Fibroblast of lung (primary cell): Measurements from ENCODE around the gene SLC7A6OS. TPM values are rescaled to one million over a fixed set of nuclear protein-coding genes. Genes with fewer than 3 reads are reported as not detected.

ENCODE experiments used
- DNase-seq, 2 donors: peaks; one replicate each; pipeline versions ENCODE4 v3.0.0 to v3.0.0-alpha.2; 2010; ENCODE audit warnings: low read depth in 2 of 2
- H2AFZ ChIP-seq: 2 replicates; pipeline ENCODE4 v1.5.1; 2012; ENCODE audit warnings: low read length, control low read depth, inconsistent platforms
- H3K27ac ChIP-seq: 2 replicates; pipeline ENCODE4 v1.5.1; 2011; ENCODE audit warnings: low read length, control low read depth; ENCODE audit not compliant: insufficient read depth
- H3K27me3 ChIP-seq: 2 replicates; pipeline ENCODE4 v1.5.1; 2011; ENCODE audit warnings: mild to moderate bottlenecking, low read length; ENCODE audit not compliant: control insufficient read depth, insufficient read depth
- H3K36me3 ChIP-seq: 2 replicates; pipeline ENCODE4 v1.5.1; 2011; ENCODE audit warnings: low read length; ENCODE audit not compliant: control insufficient read depth, insufficient read depth
- H3K4me1 ChIP-seq: 2 replicates; pipeline ENCODE4 v1.5.1; 2011; ENCODE audit warnings: low read length; ENCODE audit not compliant: control insufficient read depth, insufficient read depth; ENCODE audit errors: extremely low read depth
- H3K4me2 ChIP-seq: 2 replicates; pipeline ENCODE4 v1.5.1; 2011; ENCODE audit warnings: low read length, control low read depth; ENCODE audit not compliant: insufficient read depth; ENCODE audit errors: extremely low read depth
- H3K4me3 ChIP-seq, 4 experiments: fragments of 200-600 bp in 1 of 4; sonication (generic) in 1 of 4; replicated peaks in 1 of 4; 2 replicates each; pipeline ENCODE4 v1.5.1; 2011 to 2016; ENCODE audit warnings: low read length in 4 of 4, low read depth in 3 of 4, mild to moderate bottlenecking in 3 of 4, control low read depth in 2 of 4, inconsistent platforms in 1 of 4, mixed read lengths in 1 of 4; ENCODE audit not compliant: insufficient read depth in 1 of 4; ENCODE audit errors: control extremely low read depth in 1 of 4
- H3K79me2 ChIP-seq: 2 replicates; pipeline ENCODE4 v1.5.1; 2012; ENCODE audit warnings: mild to moderate bottlenecking, low read length, inconsistent platforms; ENCODE audit not compliant: control insufficient read depth, insufficient read depth
- H3K9ac ChIP-seq: 2 replicates; pipeline ENCODE4 v1.5.1; 2011; ENCODE audit warnings: mild to moderate bottlenecking, low read length, control low read depth; ENCODE audit not compliant: insufficient read depth
- H3K9me3 ChIP-seq: 2 replicates; pipeline ENCODE4 v1.5.1; 2012; ENCODE audit warnings: low read depth, low read length; ENCODE audit not compliant: control insufficient read depth, insufficient read depth
- H4K20me1 ChIP-seq: 2 replicates; pipeline ENCODE4 v1.5.1; 2011; ENCODE audit warnings: low read length; ENCODE audit not compliant: control insufficient read depth, insufficient read depth; ENCODE audit errors: extremely low read depth
- CTCF ChIP-seq, 2 donors: IDR thresholded peaks in 1 of 2; conservative IDR thresholded peaks in 1 of 2; 1 replicate in 1 of 2; 2 replicates in 1 of 2; pipeline ENCODE4 v1.5.1; 2011 to 2012; ENCODE audit warnings: low read length in 2 of 2, control low read depth in 1 of 2, inconsistent platforms in 1 of 2, low read depth in 1 of 2, mild to moderate bottlenecking in 1 of 2
- EZH2 ChIP-seq: IDR thresholded peaks from 2 replicates; pipeline ENCODE4 v1.5.1; 2012; ENCODE audit warnings: low read length, control low read depth, mild to moderate bottlenecking; ENCODE audit errors: missing control alignments
- polyA plus RNA-seq, 2 donors: library from polyadenylated mRNA; depleted of rRNA in 1 of 2; stranded (reverse) in 1 of 2; unstranded in 1 of 2; fragments of >200 nt; gene quantifications; 2 replicates each; pipeline ENCODE4 v1.2.1, GENCODE V29; 2011 to 2012; ENCODE audit warnings: missing spikeins in 1 of 2
- total RNA-seq: library from RNA; depleted of rRNA; stranded (reverse); fragments of >200 nt; gene quantifications from 2 replicates; pipeline ENCODE4 v1.2.1, GENCODE V29; 2014

SLC7A6OS gene
- total and polyA plus RNA-seq, 2 donors (not counting 1 experiment from before 2014, with no cell fraction given), result 8.7 to 19.5 TPM

GRCh38 chr16:68284847-68285246 lies 25.9 kb downstream of the SLC7A6OS start:
- no peak overlapping the region for H3K4me2 ChIP-seq
- peaks cover 6% of the 10 kb centered on the region for H3K79me2 ChIP-seq
- H3K9me3 ChIP-seq, result no peaks in the 10 kb centered on the region
- H4K20me1 ChIP-seq, result no peaks in the 10 kb centered on the region
- no peak overlapping the region for H2AFZ ChIP-seq
- no peak overlapping the region for H3K9ac ChIP-seq
- no peaks in the 10 kb centered on the region for H3K27me3 ChIP-seq
- H3K27ac ChIP-seq, result no peak overlapping the region
- no peak for DNase-seq
- H3K36me3 ChIP-seq, result peaks cover 6% of the 10 kb centered on the region
- no peak overlapping the region for H3K4me3 ChIP-seq
- H3K4me1 ChIP-seq, result peaks cover 10% of the 10 kb centered on the region
- no peak for TF ChIP-seq CTCF (conservative IDR thresholded peaks at IDR 0.05 in 1 of 2, IDR thresholded peaks at IDR 0.05 in 1 of 2; ENCODE audit: low read depth in 1 of 2, low read length in 2 of 2)
- TF ChIP-seq EZH2, result no peak

- Histone ChIP-seq H4K20me1 (no peaks in the 10 kb centered on the region), H3K4me3 (no peak overlapping the region), H3K27me3 (no peaks in the 10 kb centered on the region), H3K27ac (no peak overlapping the region), H3K9me3 (no peaks in the 10 kb centered on the region), H3K36me3 (peaks cover 6% of the 10 kb centered on the region), H3K9ac (no peak overlapping the region), H3K4me1 (peaks cover 10% of the 10 kb centered on the region), H3K4me2 (no peak overlapping the region), H3K79me2 (peaks cover 6% of the 10 kb centered on the region), H2AFZ (no peak overlapping the region)
- TF ChIP-seq CTCF (conservative IDR thresholded peaks at IDR 0.05 in 1 of 2, IDR thresholded peaks at IDR 0.05 in 1 of 2; ENCODE audit: low read depth in 1 of 2, low read length in 2 of 2) (no peak), EZH2 (no peak)
- DNase-seq, result peak in 1 of 2 donors; percentile 18
Observed at GRCh38 chr16:68283801-68284598, 26.7 kb downstream of the SLC7A6OS start.

- Histone ChIP-seq H3K9ac (no peak overlapping the region), H3K9me3 (no peaks in the 10 kb centered on the region), H3K4me3 (no peak overlapping the region), H3K4me1 (peaks cover 9% of the 10 kb centered on the region), H3K79me2 (peaks cover 6% of the 10 kb centered on the region), H3K36me3 (peaks cover 6% of the 10 kb centered on the region), H3K27me3 (no peaks in the 10 kb centered on the region), H2AFZ (no peak overlapping the region), H3K27ac (no peak overlapping the region), H4K20me1 (no peaks in the 10 kb centered on the region), H3K4me2 (no peak overlapping the region)
- TF ChIP-seq CTCF (conservative IDR thresholded peaks at IDR 0.05 in 1 of 2, IDR thresholded peaks at IDR 0.05 in 1 of 2; ENCODE audit: low read depth in 1 of 2, low read length in 2 of 2) (no peak), EZH2 (no peak)
- no peak for DNase-seq
Observed at GRCh38 chr16:68283346-68283745, 27.4 kb downstream of the SLC7A6OS start.
